BLaER1 treated with 17β-estradiol and CSF1 and Interleukin-3, amounts not matched to agents 10 nM and 100 nM (cell line): ENCODE data around the gene CHD8.

Experiments used
- H3K27ac ChIP-seq, 11 experiments: shearing (Covaris generic); formaldehyde crosslinking; 2 replicates each; pipeline ENCODE4 v1.8.1; 2022
- H3K27me3 ChIP-seq, 11 experiments: shearing (Covaris generic); formaldehyde crosslinking; 2 replicates each; pipeline ENCODE4 v1.8.1; 2022
- H3K36me3 ChIP-seq, 11 experiments: shearing (Covaris generic); formaldehyde crosslinking; 2 replicates each; pipeline ENCODE4 v1.8.1; 2022
- H3K4me1 ChIP-seq, 10 experiments: shearing (Covaris generic); formaldehyde crosslinking; 2 replicates each; pipeline ENCODE4 v1.8.1; 2022
- H3K4me2 ChIP-seq, 11 experiments: shearing (Covaris generic); formaldehyde crosslinking; 2 replicates each; pipeline ENCODE4 v1.8.1; 2022
- H3K4me3 ChIP-seq, 10 experiments: shearing (Covaris generic); formaldehyde crosslinking; 2 replicates each; pipeline ENCODE4 v1.8.1; 2022
- H3K9ac ChIP-seq, 11 experiments: shearing (Covaris generic); formaldehyde crosslinking; 2 replicates each; pipeline ENCODE4 v1.8.1; 2022
- H3K9me3 ChIP-seq, 11 experiments: shearing (Covaris generic); formaldehyde crosslinking; replicated peaks in 1 of 11; 2 replicates each; pipeline ENCODE4 v1.8.1; 2022
- H4K20me1 ChIP-seq, 11 experiments: shearing (Covaris generic); formaldehyde crosslinking; 2 replicates each; pipeline ENCODE4 v1.8.1; 2022
- Cebpa-rat ChIP-seq, 11 experiments: shearing (Covaris generic); IDR thresholded peaks; 2 replicates each; pipeline ENCODE4 v1.8.1; 2022

CHD8 gene

DNA sequence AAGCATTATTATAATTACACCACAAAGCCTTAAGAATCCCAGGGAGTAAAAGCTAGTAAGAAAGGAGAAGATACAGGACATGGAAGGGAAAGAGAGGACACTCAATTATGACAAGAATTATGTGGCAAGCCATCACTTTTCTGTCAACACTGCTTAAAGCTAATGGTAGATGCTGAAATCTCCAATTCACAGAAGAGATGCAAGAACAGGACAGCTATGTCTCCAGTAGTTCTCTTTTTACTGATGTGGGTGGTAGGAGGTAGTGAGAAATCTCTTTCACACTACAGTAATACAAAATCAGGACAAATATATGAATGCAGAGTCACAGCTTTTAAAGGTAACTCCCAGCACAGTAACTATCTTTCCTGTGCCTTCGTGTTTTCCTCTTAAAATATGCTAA lies 29.2 kb downstream of the CHD8 start:
- no peak overlapping the region for H3K27ac ChIP-seq
- no peaks in the 10 kb centered on the region for H3K9me3 ChIP-seq
- H4K20me1 ChIP-seq = peaks cover 26 to 77% (median 59%) of the 10 kb centered on the region in 11 experiments
- no peaks in the 10 kb centered on the region for H3K4me1 ChIP-seq
- no peak for TF ChIP-seq Cebpa-rat (IDR thresholded peaks at IDR 0.05)
- H3K4me3 ChIP-seq = no peak overlapping the region
- peaks cover 100% of the 10 kb centered on the region in 11 experiments for H3K36me3 ChIP-seq
- H3K9ac ChIP-seq = no peak overlapping the region; a peak in 1 of 22 replicates
- H3K27me3 ChIP-seq = no peaks in the 10 kb centered on the region
- no peak overlapping the region for H3K4me2 ChIP-seq

DNA sequence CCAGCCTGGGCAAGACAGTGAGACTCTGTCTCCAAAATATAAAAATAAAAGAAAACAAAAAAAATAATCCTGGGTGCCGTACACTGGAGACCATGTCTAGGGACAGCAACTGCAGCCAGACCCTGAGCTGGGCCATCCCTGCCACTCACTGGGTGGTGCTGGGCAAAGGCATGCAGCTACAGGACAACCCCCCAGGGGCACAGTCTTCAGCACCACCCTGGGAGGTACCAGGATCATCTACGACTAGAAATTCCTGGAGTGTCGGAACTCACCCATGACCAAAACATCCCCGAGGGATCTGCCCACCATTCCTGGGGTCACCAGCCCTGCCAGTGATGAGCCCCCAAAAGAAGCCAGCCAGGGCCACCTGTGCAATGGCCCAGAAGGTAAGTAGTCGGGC lies 36.4 kb downstream of the CHD8 start:
- H3K9me3 ChIP-seq = no peaks in the 10 kb centered on the region
- H3K27me3 ChIP-seq = no peaks in the 10 kb centered on the region
- H3K4me3 ChIP-seq = no peak overlapping the region
- peaks cover 0 to 74% (median 51%) of the 10 kb centered on the region in 11 experiments; a peak in 21 of 22 replicates for H4K20me1 ChIP-seq
- no peak overlapping the region for H3K9ac ChIP-seq
- H3K36me3 ChIP-seq = peaks cover 94 to 100% (median 96%) of the 10 kb centered on the region in 11 experiments
- H3K27ac ChIP-seq = no peak overlapping the region
- no peak for TF ChIP-seq Cebpa-rat (IDR thresholded peaks at IDR 0.05)
- 0 out of 20 replicates have a peak, but pooled peaks cover 0 to 6% (median 0%) of the 10 kb centered on the region in 10 experiments for H3K4me1 ChIP-seq
- no peak overlapping the region for H3K4me2 ChIP-seq

DNA sequence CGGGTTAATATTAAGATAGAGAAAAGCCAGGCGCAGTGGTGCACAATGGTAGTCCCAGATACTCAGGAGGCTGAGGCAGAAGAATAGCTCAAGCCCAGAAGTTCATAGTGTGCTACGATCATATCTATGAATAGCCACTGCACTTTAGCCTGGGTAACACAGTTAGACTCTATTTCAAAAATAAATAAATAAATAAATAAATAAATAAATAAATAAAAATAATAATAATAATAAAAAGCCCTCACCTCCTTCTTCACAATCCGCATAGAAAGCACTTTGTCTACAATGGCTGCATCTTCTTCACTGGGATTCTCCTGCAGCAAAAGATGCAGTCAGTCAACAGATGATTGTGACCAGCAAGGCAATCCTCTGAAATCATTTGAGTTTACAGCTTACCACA lies 40.6 kb downstream of the CHD8 start:
- H3K9me3 ChIP-seq = no peaks in the 10 kb centered on the region
- TF ChIP-seq Cebpa-rat (IDR thresholded peaks at IDR 0.05) = no peak
- H3K4me1 ChIP-seq = 0 out of 20 replicates have a peak, but pooled peaks cover 0 to under 1% (median 0%) of the 10 kb centered on the region in 10 experiments
- H3K27ac ChIP-seq = no peak overlapping the region
- H3K9ac ChIP-seq = no peak overlapping the region
- no peak overlapping the region for H3K4me3 ChIP-seq
- peaks cover 0 to 57% (median 21%) of the 10 kb centered on the region in 11 experiments; a peak in 18 of 22 replicates for H4K20me1 ChIP-seq
- no peak overlapping the region for H3K4me2 ChIP-seq
- H3K36me3 ChIP-seq = peaks cover 94 to 100% (median 96%) of the 10 kb centered on the region in 11 experiments
- H3K27me3 ChIP-seq = no peaks in the 10 kb centered on the region

DNA sequence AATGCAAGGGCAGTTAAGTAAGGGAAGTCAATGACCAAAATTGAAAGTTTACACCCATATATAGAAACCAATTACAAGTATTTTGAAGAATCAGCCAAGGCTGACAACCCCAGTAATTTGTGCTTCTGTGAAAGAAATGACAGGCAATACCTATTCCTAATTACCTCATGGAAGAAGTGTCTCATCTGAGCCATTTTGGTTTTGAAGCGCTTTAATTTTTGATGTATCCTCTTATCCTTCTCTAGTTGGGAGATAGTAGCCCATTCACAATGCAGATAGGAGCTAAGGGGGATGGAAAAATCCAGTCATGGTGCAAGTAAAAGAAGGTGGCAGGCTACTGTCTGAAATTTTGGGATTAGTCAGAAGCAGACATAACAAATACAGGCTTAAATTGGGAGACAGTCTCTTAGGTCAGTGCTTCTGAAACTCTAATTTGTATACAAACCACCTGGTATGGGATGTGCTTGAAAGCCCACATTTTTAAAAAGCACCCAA lies 41.7 kb downstream of the CHD8 start:
- Histone ChIP-seq H3K36me3 (peaks cover 94 to 100% (median 96%) of the 10 kb centered on the region in 11 experiments), H3K4me3 (no peak overlapping the region), H4K20me1 (peaks cover 0 to 53% (median 12%) of the 10 kb centered on the region in 11 experiments; a peak in 15 of 22 replicates), H3K9ac (no peak overlapping the region), H3K4me1 (no peaks in the 10 kb centered on the region), H3K9me3 (no peaks in the 10 kb centered on the region), H3K4me2 (no peak overlapping the region), H3K27ac (no peak overlapping the region), H3K27me3 (no peaks in the 10 kb centered on the region)
- TF ChIP-seq Cebpa-rat (IDR thresholded peaks at IDR 0.05) = no peak

DNA sequence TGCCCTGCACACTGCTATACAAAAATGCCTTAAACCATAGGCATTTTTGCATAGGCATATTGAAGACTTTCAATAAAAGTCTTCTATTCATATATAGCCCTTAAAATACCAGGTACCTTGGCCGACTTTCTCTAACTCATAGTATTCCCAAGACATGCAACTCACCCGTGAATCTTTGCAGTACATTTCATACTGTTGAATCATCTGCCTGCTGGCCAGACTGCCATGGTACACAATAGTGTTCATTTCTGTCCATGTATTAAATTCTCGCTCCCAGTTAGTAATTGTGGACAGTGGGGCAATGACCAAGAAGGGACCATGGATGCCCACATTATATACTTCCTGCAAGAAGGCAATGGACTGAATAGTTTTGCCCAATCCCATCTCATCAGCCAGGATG lies 47.8 kb downstream of the CHD8 start:
- H3K4me1 ChIP-seq = no peaks in the 10 kb centered on the region
- H3K36me3 ChIP-seq = peaks cover 100% of the 10 kb centered on the region in 11 experiments
- peaks cover 0 to 27% (median 6%) of the 10 kb centered on the region in 11 experiments; a peak in 7 of 22 replicates for H4K20me1 ChIP-seq
- no peak overlapping the region for H3K9ac ChIP-seq
- H3K27ac ChIP-seq = no peak overlapping the region
- no peak for TF ChIP-seq Cebpa-rat (IDR thresholded peaks at IDR 0.05)
- no peak overlapping the region for H3K4me2 ChIP-seq
- H3K4me3 ChIP-seq = no peak overlapping the region
- no peaks in the 10 kb centered on the region for H3K9me3 ChIP-seq
- H3K27me3 ChIP-seq = no peaks in the 10 kb centered on the region

DNA sequence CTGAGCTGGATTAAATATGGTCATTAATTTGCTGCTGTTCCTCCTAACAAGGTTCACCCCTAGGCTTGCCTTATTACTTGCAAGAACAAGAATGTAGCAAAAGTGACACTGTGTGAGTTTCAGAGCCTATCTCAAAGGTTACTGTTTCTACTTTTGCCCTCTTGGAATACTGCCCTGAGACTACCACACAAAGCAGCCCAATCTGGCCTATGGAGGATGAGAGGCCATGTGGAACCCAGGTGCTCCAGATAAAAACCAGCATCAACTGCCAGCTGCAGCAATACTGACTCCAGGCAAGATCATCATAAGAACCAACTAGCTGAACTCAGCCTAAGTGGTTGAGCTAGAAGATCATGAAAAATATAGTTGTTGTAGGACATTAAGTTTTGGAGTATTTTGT lies 49.7 kb downstream of the CHD8 start:
- Histone ChIP-seq H3K4me1 (no peaks in the 10 kb centered on the region), H3K9ac (no peak overlapping the region), H3K4me2 (no peak overlapping the region), H3K27me3 (no peaks in the 10 kb centered on the region), H4K20me1 (peaks cover 0 to 28% (median 6%) of the 10 kb centered on the region in 11 experiments; a peak in 7 of 22 replicates), H3K27ac (no peak overlapping the region), H3K9me3 (no peaks in the 10 kb centered on the region), H3K4me3 (no peak overlapping the region), H3K36me3 (peaks cover 100% of the 10 kb centered on the region in 11 experiments)
- TF ChIP-seq Cebpa-rat (IDR thresholded peaks at IDR 0.05) = no peak

DNA sequence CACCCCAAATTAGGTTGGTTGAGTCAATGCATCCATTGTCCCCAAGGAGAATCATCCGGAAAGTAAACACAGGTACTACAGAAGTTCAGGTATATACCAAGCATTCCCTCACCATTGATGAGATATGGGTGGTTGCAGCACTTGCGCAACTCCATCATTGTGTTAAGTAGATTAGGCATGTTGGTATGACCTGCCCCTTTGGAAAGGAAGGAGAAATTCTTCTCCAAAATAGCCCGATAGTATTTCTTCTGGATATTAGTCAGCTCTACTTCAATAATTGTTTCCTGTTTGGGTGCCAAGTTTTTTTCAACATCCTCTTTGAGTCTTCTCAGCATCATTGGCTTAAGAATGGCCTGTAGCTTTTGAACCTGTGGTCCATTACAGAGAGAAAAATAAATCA lies 50.8 kb downstream of the CHD8 start:
- Histone ChIP-seq H3K4me3 (no peak overlapping the region), H3K27ac (no peak overlapping the region), H3K9ac (no peak overlapping the region), H4K20me1 (peaks cover 0 to 28% (median 6%) of the 10 kb centered on the region in 11 experiments; a peak in 7 of 22 replicates), H3K4me1 (no peaks in the 10 kb centered on the region), H3K9me3 (no peaks in the 10 kb centered on the region), H3K36me3 (peaks cover 100% of the 10 kb centered on the region in 11 experiments), H3K4me2 (no peak overlapping the region), H3K27me3 (no peaks in the 10 kb centered on the region)
- peak in 3 of 11 experiments; percentile 26 to 64 (median 38); a peak in 2 of 22 replicates for TF ChIP-seq Cebpa-rat (IDR thresholded peaks at IDR 0.05)

DNA sequence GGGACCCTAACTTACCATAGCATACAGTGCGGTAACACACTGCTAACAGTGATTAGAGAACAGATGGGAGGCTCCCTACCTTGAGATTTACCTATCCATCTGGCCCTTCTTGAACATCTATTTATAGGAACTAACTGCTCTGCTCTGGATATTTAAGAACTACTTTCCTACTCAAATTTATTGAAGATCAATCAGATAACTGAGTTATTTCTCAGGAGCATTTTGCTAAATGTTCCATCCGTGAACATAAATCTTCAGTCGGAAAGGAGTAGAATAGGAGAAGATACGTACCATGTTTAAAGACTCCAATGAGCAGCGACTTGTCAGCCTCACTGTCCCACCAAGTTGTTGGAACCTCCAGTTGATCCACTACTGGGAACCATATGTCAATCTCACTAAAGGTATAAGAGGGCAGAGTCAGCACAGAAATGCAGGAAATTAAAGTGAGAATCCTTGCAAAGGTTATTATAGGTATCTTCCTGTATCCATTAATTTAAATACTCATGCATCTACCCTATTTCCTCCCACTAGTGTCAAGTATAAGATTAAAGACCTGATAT lies 56.5 kb downstream of the CHD8 start:
- Histone ChIP-seq H4K20me1 (peaks cover 0 to 32% (median 0%) of the 10 kb centered on the region in 11 experiments; a peak in 8 of 22 replicates), H3K9ac (no peak overlapping the region), H3K27me3 (no peaks in the 10 kb centered on the region), H3K4me1 (no peaks in the 10 kb centered on the region), H3K4me3 (no peak overlapping the region), H3K27ac (no peak overlapping the region), H3K36me3 (peaks cover 100% of the 10 kb centered on the region in 11 experiments), H3K4me2 (no peak overlapping the region), H3K9me3 (no peaks in the 10 kb centered on the region)
- no peak for TF ChIP-seq Cebpa-rat (IDR thresholded peaks at IDR 0.05)

DNA sequence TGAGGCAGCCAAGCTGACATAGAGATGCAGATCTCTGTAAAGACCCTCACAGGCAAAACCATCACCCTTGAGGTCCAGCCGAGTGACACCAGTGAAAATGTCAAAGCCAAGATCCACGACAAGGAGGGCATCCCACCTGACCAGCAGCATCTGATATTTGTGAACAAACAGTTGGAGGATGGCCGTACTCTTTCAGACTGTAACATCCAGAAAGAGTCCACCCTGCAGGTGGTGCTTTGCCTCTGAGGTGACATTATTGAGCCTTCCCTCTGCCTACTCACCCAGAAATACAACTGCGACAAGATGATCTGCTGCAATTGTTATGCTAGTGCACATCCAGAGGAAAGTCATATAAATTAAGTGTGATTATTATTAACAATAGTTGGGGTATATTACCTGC lies 57.0 kb downstream of the CHD8 start:
- Histone ChIP-seq H3K9me3 (no peaks in the 10 kb centered on the region), H4K20me1 (peaks cover 0 to 35% (median 4%) of the 10 kb centered on the region in 11 experiments; a peak in 9 of 22 replicates), H3K4me3 (no peak overlapping the region), H3K36me3 (peaks cover 100% of the 10 kb centered on the region in 11 experiments), H3K4me1 (no peaks in the 10 kb centered on the region), H3K27me3 (no peaks in the 10 kb centered on the region), H3K9ac (no peak overlapping the region), H3K4me2 (no peak overlapping the region), H3K27ac (no peak overlapping the region)
- TF ChIP-seq Cebpa-rat (IDR thresholded peaks at IDR 0.05) = no peak

DNA sequence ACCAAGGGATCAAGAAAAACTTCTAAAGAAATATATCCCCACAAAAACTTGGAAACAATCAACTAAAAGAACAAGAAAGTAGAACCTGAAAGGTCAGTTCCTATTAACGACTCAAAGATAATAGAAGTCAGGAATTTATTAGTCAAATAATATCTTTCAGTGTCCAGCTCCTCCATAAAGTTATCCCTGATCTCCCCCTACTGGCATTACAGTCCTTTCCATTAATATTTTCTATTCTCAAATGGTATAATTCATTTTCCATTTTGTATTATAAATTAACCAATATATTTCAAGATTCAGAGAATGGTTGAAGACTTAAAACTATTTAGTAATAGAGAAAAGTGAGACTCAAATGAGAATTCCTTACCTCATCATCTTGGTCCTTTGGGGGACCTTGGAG lies 60.5 kb downstream of the CHD8 start:
- Histone ChIP-seq H3K4me1 (peaks cover 0 to 6% (median 0%) of the 10 kb centered on the region in 10 experiments; a peak in 1 of 20 replicates), H3K4me2 (no peak overlapping the region), H3K36me3 (peaks cover 99 to 100% (median 100%) of the 10 kb centered on the region in 11 experiments), H3K27ac (no peak overlapping the region), H4K20me1 (peaks cover 0 to 43% (median 6%) of the 10 kb centered on the region in 11 experiments; a peak in 11 of 22 replicates), H3K4me3 (no peak overlapping the region), H3K9me3 (no peaks in the 10 kb centered on the region), H3K27me3 (no peaks in the 10 kb centered on the region), H3K9ac (no peak overlapping the region)
- TF ChIP-seq Cebpa-rat (IDR thresholded peaks at IDR 0.05) = no peak
